Aorta (tissue), 5 donors: ENCODE results near the gene UGT1A8. TPM values are rescaled to one million over a fixed set of nuclear protein-coding genes. Genes with fewer than 3 reads are reported as not detected.

ENCODE experiments used
- ATAC-seq: fragments of 200-7000 bp; cut with Tn5 transposase; one replicate; pipeline ENCODE4 v1.9.1; 2022; ENCODE audit warnings: moderate library complexity; ENCODE audit not compliant: low FRiP score
- DNase-seq, 2 donors: peaks; one replicate each; pipeline ENCODE4 v3.0.0-alpha.2; 2020
- H3K27ac ChIP-seq, 2 donors: one replicate each; pipeline ENCODE4 v1.5.1; 2013; ENCODE audit warnings: low read length in 2 of 2, mild to moderate bottlenecking in 2 of 2, moderate library complexity in 2 of 2, control low read depth in 1 of 2, inconsistent platforms in 1 of 2, low read depth in 1 of 2
- H3K27me3 ChIP-seq, 2 donors: one replicate each; pipeline ENCODE4 v1.6.1; 2013; ENCODE audit warnings: control low read depth in 1 of 2, low read length in 1 of 2, mild to moderate bottlenecking in 1 of 2, moderate library complexity in 1 of 2; ENCODE audit not compliant: insufficient read depth in 2 of 2, control insufficient read depth in 1 of 2
- H3K36me3 ChIP-seq, 2 donors: one replicate each; pipeline ENCODE4 v1.6.1; 2013; ENCODE audit warnings: control low read depth in 1 of 2, low read length in 1 of 2, mild to moderate bottlenecking in 1 of 2; ENCODE audit not compliant: insufficient read depth in 2 of 2, control insufficient read depth in 1 of 2
- H3K4me1 ChIP-seq, 2 donors: one replicate each; pipeline ENCODE4 v1.6.1; 2013; ENCODE audit warnings: low read length in 2 of 2, control low read depth in 1 of 2, mild to moderate bottlenecking in 1 of 2, moderate library complexity in 1 of 2; ENCODE audit not compliant: insufficient read depth in 2 of 2, control insufficient read depth in 1 of 2
- H3K4me3 ChIP-seq, 2 donors: one replicate each; pipeline ENCODE4 v1.5.1; 2013; ENCODE audit warnings: low read length in 2 of 2, control low read depth in 1 of 2, mild to moderate bottlenecking in 1 of 2
- H3K9me3 ChIP-seq: one replicate; pipeline ENCODE4 v1.6.1; 2013; ENCODE audit warnings: mild to moderate bottlenecking, low read length; ENCODE audit not compliant: control insufficient read depth
- WGBS, 2 donors: extraction: QIAGEN DNeasy Blood & Tissue Kit; methylation state at CpG; one replicate each; pipeline ENCODE4 v1.1.7; 2013; 5-methylcytosine and 5-hydroxymethylcytosine counted together
- intact Hi-C, 2 donors: fragments of 100-400 bp; cut with DNase I; formaldehyde crosslinking; loops; one replicate each; pipeline versions ENCODE4 v1.14.2 to v1.15.0; 2022
- polyA plus RNA-seq, 2 donors: library from polyadenylated mRNA; stranded (reverse); fragments of 200-250 nt; gene quantifications; one replicate each; pipeline ENCODE4 v1.2.3, GENCODE V29; 2013
- total RNA-seq, 2 donors: library from RNA; stranded (reverse); fragmentation: NEBNext Ultra II Directional; extraction: Animal tissue kit (Norgen Biotek cat#: 25700); gene quantifications; one replicate each; pipeline ENCODE4 v1.2.1, GENCODE V29; 2021
- donor health status: healthy with polysubstance abuse.
- donor health status: Bipolar disorder and iron deficiency.
- donor health status: DM: no; HTN: no; CAD: no.
- donor health status: DM: no; HTN: no; CAD: no.
- donor health status: DM: yes; HTN: yes; CAD: no.

Gene UGT1A8
- total and polyA plus RNA-seq, 4 donors = 1.0 TPM; not detected in 3

GRCh38 chr2:233807966-233808935, 190.8 kb downstream of the UGT1A8 start:
- H3K36me3 ChIP-seq = no peaks in the 10 kb centered on the region
- intact Hi-C loops = no loop called here
- no peaks in the 10 kb centered on the region for H3K27me3 ChIP-seq
- no peak for ATAC-seq
- no peak overlapping the region for H3K27ac ChIP-seq
- H3K4me3 ChIP-seq = no peak overlapping the region
- H3K4me1 ChIP-seq = no peaks in the 10 kb centered on the region
- DNase-seq = peak in 1 of 2 donors; percentile 55
- H3K9me3 ChIP-seq = no peaks in the 10 kb centered on the region
- 75 to 79% methylated on average over 10 of the region's 10 CpGs for WGBS, 2 donors

DNA sequence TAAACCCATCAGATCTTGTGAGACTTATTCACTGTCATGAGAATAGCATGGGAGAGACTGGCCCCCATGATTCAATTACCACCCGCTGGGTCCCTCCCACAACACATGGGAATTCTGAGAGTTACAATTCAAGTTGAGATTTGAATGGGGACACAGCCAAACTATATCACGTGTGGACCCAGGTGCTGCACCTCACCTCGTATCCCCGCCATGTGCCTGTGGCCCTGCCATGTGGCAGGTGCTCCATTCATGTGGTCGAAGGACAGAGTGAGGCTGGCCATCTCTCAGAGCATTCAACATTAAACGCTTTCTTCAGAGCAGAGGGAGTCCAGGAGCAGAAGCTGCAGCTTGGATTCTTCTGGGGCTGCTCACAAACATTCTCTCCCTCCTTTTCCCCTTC, 193.0 kb downstream of the UGT1A8 start:
- Histone ChIP-seq H3K4me1 (no peaks in the 10 kb centered on the region), H3K27ac (no peak overlapping the region), H3K36me3 (no peaks in the 10 kb centered on the region), H3K9me3 (no peaks in the 10 kb centered on the region), H3K27me3 (no peaks in the 10 kb centered on the region), H3K4me3 (no peak overlapping the region)
- DNase-seq (no peak), ATAC-seq (no peak)
- 84 to 88% methylated on average over 6 of the region's 6 CpGs for WGBS, 2 donors
- intact Hi-C loops = no loop called here

- Histone ChIP-seq H3K27ac (no peak overlapping the region), H3K9me3 (no peaks in the 10 kb centered on the region), H3K27me3 (no peaks in the 10 kb centered on the region), H3K4me3 (no peak overlapping the region), H3K36me3 (no peaks in the 10 kb centered on the region), H3K4me1 (no peaks in the 10 kb centered on the region)
- DNase-seq (peak in 1 of 2 donors; percentile 34), ATAC-seq (no peak)
- intact Hi-C loops = no loop called here
- 78 to 84% methylated on average over 4 of the region's 4 CpGs for WGBS, 2 donors
Measured at GRCh38 chr2:233811087-233811486, 193.7 kb downstream of the UGT1A8 start.

GRCh38 chr2:233811732-233812131, 194.3 kb downstream of the UGT1A8 start:
- no peaks in the 10 kb centered on the region for H3K4me1 ChIP-seq
- ATAC-seq (no peak), DNase-seq (peak; percentile 23 to 25)
- WGBS, 2 donors = 91 to 95% methylated on average over 8 of the region's 8 CpGs
- H3K27me3 ChIP-seq = no peaks in the 10 kb centered on the region
- no peaks in the 10 kb centered on the region for H3K36me3 ChIP-seq
- H3K27ac ChIP-seq = no peak overlapping the region
- H3K9me3 ChIP-seq = no peaks in the 10 kb centered on the region
- H3K4me3 ChIP-seq = no peak overlapping the region
- intact Hi-C loops = no loop called here

GRCh38 chr2:233813236-233814055, 196.0 kb downstream of the UGT1A8 start:
- Histone ChIP-seq H3K36me3 (no peaks in the 10 kb centered on the region), H3K4me3 (no peak overlapping the region), H3K27me3 (no peaks in the 10 kb centered on the region), H3K4me1 (no peaks in the 10 kb centered on the region), H3K27ac (no peak overlapping the region), H3K9me3 (no peaks in the 10 kb centered on the region)
- 62 to 64% methylated on average over 3 of the region's 3 CpGs for WGBS, 2 donors
- intact Hi-C loops = no loop called here
- ATAC-seq = no peak
- peak; percentile 9 to 43 for DNase-seq

- no peak overlapping the region for H3K4me3 ChIP-seq
- no peak overlapping the region for H3K27ac ChIP-seq
- DNase-seq (peak in 1 of 2 donors; percentile 15), ATAC-seq (no peak)
- 52 to 61% methylated on average over 2 of the region's 2 CpGs for WGBS, 2 donors
- no peaks in the 10 kb centered on the region for H3K36me3 ChIP-seq
- H3K4me1 ChIP-seq = no peaks in the 10 kb centered on the region
- H3K27me3 ChIP-seq = no peaks in the 10 kb centered on the region
- no peaks in the 10 kb centered on the region for H3K9me3 ChIP-seq
- intact Hi-C loops = no loop called here
Measured at GRCh38 chr2:233814056-233814835, 196.8 kb downstream of the UGT1A8 start.

GRCh38 chr2:233815861-233816260, 198.4 kb downstream of the UGT1A8 start:
- Histone ChIP-seq H3K4me1 (no peaks in the 10 kb centered on the region), H3K36me3 (no peaks in the 10 kb centered on the region), H3K9me3 (no peaks in the 10 kb centered on the region), H3K4me3 (no peak overlapping the region), H3K27ac (no peak overlapping the region), H3K27me3 (no peaks in the 10 kb centered on the region)
- intact Hi-C loops = no loop called here
- no peak for DNase-seq
- 47 to 68% methylated on average over 6 of the region's 6 CpGs for WGBS, 2 donors
- no peak for ATAC-seq

DNA sequence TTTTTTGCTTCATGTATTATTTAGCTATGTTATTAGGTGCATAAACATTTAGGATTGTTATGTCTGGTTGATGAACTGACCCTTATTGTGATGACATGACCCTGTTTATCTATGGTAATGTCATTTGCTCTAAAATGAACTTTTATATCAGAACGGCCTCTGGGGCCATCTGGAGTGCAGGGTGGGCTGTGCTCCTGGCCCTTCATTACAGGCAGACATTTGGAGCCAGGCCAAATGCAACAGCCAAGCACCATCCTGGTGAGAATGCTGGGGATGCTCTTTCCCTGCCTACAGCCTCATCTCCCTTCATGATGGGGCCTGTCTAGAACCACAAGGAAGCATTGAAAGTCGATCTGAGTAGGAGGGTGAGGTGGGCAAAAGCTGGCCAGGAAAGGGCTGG, 198.9 kb downstream of the UGT1A8 start:
- H3K27ac ChIP-seq = no peak overlapping the region

More for the DNA sequence above, 198.9 kb downstream of the UGT1A8 start:
- WGBS, 2 donors = 44 to 47% methylated on average over 2 of the region's 2 CpGs
- peak in 1 of 2 donors; percentile 26 for DNase-seq
- H3K4me3 ChIP-seq = no peak overlapping the region
- H3K36me3 ChIP-seq = no peaks in the 10 kb centered on the region
- ATAC-seq = no peak
- intact Hi-C loops = no loop called here
- H3K4me1 ChIP-seq = no peaks in the 10 kb centered on the region
- H3K9me3 ChIP-seq = no peaks in the 10 kb centered on the region
- no peaks in the 10 kb centered on the region for H3K27me3 ChIP-seq
